Measurements from ENCODE around the gene FLT1.

DNA sequence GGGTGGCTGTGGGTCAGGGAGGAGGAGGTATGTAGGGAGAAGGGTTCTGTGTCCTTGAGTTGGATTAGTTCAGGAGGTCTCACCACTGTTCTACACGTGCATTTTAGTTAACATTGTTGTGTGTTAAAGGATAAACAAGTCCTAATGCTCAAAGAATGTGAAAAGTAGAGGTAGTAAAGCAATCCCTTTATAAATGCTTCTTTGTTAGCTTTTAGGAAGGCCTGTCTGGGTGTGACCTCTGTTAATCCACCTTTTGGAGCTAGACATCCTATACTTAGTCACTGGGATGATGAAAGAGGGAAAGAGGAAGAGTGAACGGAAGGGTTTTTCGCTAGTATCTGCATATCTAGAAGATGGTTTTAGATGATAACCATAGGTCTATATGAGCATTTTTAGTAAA is 42.2 kb upstream of the FLT1 start:
- no peak for TF ChIP-seq POLR2A (IDR thresholded peaks at IDR 0.05)
- TF ChIP-seq EP300 (IDR thresholded peaks at IDR 0.05), result no peak
